NCI-H2196 treated with DMSO at 0.1 percent for 48 hours (cell line): Measurements from ENCODE around the gene RHOG.

ENCODE experiments used
- DNase-seq: peaks from one replicate; lab custom pipeline; 2025; ENCODE audit not compliant: unreplicated experiment; lab: John Stamatoyannopoulos, UW

Gene RHOG

DNA sequence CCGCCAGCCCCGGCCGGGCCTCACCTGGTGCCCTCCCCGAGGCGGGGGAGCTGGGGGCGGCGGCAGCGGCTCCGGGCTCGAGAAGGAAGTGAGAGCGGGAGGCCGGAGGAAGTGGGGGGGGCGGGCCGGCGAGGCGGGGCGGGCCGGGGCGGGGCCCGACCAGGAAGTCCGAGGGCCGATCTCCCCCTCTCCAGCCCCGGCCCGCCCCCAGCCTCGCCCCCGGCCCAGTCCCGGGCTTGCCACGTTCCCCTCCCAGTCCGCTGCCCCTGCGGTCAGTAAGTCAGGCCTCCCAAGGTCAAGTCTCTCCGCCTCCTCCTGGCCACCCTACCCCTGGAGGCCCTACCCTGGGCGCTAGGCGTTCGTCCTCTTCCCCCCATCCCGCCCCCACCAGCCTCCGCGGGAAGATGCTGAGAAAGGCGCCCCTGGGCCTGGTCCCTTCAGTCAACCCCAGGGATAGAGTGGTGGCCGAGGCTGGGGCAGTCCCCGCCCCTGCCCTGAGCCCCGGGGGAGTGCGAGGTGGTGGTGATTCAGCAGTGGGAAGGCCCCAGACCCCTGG, at the start of gene RHOG:
Gene RHOG (minus strand): TSS at position 90 of the 556 bp plus-strand sequence. CDS start 12,821 bp downstream, outside the sequence.
- peak; percentile 28 for DNase-seq

DNA sequence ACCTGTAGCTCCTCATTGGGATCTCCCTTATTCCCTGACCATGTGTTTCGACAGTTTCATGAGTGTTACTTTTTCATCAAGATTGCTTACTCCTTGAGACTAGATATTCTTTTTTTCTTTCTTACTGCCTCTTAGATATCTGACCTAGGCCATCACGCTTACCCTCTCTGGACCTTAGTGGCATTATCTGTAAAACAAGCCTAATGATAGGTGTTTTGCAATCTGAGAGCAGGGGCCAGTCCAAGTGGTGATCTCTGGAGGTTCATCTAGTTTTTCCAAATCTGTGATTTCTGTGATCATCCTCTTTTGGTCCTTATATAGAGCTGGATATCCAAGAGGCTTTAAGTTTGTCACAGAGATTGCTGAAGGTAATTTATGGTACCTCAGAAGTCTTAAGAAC, 49.3 kb upstream of the RHOG start:
- DNase-seq: no peak

DNA sequence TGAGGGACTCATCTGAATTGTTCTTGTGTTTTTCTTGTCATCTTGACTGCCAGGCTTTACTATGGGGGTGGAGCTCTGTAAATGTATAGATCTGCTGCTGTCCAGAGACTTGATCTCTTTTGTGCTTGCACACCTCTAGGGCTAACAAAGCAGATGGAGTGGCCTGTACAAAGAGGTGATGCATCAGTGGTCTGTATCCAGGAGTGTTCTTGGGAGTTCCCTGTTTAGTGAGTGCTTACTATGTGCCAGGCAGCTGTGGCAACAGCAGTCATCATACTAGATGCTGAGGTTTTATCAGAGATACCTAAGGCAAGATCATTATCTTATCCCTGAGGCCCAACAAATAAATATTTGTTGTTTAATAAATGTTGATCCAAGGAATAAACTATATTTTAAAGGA, 48.1 kb upstream of the RHOG start:
- DNase-seq: no peak

DNA sequence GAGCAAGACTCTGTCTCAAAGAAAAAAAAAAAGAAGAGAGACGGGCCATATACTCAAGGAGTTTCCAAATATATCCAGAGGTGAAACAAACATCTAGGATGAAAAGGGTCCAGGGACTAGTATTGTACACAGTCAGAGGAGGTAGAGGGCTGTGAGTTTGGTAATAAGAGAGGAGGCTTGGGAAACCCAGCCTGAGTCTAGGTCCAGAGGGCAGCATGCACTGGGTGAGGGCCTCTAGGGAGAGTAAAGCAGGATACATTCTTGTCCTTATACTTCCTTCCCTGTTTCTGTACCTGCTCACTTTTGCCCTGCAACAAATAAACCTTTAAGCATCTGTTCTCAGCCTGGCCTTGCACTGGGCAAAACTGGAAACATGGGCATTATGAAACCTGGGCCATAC, 46.2 kb upstream of the RHOG start:
- no peak for DNase-seq

DNA sequence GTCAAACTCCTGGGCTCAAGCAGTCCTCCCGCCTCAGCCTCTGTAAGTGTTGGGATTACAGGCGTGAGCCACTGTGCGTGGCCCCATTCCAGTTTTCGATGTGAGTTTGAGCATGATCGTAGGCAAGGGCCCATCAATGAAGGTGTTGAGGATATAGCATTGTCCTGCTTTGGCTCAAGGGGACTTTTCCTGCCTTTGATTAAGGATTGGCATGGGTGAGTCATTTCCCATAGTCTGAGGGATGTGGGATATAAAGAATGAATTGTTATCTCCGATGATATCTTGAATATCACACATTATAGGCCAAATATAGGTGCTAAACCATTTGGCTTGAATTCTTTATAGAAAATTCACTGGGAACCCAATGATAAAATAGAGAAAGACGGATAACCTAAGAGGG, 45.1 kb upstream of the RHOG start:
- DNase-seq: no peak

DNA sequence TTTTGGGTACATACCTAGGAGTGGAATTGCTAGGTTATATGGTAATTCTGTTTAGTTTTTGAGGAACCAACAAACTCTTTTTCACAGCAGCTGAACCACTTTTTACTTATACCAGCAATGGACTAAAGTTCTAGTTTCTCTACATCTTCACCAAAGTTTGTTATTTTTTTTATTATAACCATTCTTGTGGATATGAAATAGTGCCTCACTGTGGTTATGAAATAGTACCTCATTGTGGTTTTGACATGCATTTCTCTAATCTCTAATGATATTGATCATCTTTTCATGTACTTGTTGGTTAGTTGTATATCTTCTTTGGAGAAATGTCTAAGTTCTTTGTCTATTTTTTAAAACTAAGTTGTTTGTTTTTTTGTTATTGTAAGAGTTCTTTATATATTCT, 41.9 kb upstream of the RHOG start:
- DNase-seq: no peak

DNA sequence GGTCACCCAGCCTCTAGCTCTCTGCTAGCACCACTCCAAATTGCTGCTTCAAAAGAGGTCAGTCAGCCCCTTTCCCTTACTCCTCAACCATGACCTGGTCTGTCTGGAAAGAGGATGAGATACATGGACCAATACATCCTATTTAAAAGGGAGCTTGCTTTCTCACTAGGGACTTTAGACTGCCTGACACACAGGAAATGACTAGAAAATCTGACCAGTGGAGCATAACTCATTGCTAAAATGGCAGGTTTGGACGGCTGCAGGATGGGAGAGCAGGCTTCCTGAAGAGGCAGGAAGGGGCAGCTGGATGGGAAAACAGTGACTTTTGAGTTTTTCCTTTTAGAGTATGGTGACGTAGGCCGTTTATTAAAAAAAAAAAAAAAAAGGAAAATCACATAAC, 40.0 kb upstream of the RHOG start:
- DNase-seq: no peak

DNA sequence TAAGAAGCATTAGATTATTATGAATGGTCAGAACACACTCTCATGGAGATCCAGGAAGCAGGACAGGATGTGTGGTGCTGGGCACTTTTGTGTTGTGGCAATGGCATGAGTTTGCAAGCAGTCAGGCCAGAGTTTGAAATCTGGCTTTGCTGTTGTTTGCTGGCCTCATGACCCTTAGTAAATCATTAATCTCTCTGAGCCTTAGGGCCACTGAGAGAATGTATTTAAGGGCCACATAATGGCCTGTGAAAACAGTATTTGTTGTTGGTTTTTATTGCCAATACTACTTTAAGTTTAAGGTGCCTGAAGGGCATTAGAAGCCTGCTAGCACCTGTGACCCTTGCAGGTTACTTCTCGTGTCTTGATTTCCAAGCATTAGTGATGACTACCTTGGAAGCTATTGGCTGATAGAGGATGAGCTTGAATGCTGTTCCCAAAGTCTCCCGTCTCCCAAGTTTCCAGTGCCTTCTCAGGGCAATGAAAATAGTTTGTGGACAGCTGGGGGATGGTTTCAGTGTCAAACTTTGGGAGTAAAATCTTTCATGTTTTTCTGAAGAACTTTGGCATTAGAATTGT, 39.3 kb upstream of the RHOG start:
- no peak for DNase-seq

DNA sequence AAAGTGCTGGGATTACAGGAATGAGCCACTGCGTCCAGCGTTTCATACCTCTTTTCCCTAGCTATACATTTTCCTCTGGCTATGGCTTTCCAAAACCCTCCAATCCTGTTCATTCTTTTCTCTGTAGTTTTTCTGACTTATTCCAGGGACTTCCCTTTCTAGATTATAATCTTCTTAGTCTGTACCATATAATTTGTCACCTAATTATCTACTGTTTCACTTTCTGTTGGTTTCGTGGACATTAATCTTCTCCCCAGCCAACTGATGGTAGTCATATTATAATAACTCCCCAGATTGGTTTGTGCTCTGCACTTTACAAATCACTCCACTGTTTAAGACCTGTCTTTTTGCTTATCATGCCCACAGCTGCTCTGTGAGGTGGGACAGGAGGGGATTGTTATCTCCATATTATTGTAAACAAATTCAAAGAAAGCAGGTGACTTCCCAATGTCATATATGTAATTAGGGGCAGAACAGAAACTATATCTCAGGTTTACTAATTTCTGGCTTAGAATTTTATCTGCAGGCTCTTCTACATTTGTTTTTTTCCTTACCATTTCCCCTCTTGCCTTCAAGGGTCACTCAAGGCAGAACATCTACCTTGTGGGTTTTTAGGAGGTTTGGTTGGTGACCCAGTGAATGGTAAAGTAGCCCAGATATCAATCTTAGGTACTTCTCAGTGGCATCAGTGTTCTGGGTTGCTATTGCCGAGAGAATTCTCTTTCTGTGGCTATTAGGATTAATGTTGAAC, 38.6 kb upstream of the RHOG start:
- DNase-seq: no peak

DNA sequence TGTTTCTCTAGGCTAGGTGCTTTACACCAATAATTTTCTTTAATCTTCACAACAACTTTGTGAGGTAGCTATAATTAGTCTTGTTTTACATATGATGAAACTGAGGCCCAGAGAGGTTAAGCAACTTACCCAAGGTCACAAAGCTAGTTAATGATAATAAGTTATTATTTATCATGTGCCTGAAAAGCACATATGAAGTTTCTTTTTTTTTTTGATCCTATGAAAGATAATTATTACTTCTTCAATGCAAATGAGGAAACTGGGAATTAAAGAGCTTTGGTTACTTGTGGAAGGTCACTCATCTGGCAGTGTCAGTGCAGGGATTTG, 37.5 kb upstream of the RHOG start:
- DNase-seq: no peak

DNA sequence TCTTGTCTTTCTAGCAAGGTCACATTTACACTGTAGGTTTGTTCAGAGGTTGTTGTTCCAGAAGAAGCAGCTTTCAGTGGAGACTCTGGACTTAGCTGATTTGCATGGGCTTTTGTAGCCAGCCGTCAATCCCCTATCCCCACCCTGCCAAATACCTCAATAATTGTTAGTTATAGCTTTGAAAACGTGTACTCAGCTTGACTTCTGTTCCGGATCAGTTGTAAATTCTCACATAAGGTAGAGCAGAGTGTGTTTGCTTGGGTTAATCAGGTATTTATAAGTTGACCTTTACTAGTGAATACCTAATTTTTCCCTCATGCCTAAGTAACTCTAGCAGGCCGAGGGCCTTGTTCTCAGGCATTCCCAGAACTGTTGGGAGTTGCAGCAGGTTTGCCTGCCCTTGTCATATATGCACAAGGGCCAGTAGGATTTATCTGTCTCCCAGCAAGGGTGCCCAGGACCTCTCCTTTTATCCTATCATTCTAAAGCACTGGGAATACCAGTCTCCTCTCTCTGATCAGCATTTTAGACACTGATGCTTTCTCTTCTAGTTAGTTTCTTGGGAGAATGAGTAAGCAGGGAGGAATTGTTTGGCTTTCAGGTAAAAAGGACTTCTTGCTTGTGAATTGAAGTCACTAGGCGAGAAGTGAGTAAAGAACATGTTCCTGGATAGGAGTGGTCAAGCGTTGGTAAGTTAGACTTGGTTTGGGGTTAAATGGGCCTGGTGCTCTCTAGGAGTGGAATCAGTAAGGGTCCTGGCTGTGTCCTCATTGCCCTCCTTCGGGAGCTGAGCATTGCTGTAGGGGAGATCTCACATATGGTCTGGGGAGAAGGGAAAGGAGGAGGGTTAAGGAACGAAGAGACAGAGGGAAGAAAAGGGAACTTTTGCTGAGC, 36.9 kb upstream of the RHOG start:
- DNase-seq: no peak

DNA sequence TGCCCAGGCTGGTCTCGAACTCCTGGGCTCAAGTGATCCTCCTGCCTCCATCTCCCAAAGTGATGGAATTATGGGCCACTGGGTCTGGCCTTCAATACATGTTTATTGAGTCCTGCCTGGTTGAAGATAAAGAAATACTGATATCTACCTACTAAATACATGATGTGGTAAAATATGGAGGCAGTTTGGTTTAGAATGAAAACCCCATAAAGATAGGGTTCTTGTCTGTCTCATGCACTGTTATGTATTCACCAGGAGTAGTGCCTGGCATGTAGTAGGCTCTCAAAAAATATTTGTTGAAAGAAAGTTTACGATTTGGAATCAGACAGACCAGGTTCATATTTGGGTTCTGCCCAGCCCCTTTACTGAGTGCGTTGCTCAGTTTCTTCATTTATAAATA, 35.9 kb upstream of the RHOG start:
- DNase-seq: no peak

DNA sequence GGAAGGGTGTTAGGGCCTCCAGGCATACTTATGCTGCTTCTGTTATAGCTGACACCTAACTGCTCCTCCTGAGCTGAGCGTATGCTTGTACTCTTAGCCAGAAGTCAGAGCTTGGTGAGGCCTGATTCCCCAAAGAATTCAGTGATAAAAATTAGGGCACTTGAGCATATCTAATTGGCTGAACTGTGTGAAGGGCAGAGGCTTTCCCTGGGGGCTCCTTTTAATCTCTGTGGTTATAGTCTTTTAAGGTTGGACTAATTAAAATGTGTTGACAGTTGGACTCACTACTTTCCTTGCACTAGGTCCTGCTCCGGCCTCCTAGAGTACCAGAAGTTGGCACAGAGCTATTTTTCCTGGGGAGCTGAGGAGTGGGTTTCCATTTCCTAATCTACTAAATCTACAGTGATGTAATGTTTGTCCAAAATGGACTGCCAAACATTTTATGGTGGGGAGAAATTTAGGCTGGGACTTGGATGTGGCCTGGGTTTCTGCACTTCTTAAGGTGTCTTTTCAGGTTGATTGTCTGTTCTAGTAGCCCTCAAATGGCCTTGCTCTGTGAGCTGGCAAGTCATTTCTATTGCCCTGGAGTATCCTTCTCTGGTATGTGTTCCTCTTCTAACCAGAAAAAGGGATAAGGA, 33.1 kb upstream of the RHOG start:
- DNase-seq: no peak

DNA sequence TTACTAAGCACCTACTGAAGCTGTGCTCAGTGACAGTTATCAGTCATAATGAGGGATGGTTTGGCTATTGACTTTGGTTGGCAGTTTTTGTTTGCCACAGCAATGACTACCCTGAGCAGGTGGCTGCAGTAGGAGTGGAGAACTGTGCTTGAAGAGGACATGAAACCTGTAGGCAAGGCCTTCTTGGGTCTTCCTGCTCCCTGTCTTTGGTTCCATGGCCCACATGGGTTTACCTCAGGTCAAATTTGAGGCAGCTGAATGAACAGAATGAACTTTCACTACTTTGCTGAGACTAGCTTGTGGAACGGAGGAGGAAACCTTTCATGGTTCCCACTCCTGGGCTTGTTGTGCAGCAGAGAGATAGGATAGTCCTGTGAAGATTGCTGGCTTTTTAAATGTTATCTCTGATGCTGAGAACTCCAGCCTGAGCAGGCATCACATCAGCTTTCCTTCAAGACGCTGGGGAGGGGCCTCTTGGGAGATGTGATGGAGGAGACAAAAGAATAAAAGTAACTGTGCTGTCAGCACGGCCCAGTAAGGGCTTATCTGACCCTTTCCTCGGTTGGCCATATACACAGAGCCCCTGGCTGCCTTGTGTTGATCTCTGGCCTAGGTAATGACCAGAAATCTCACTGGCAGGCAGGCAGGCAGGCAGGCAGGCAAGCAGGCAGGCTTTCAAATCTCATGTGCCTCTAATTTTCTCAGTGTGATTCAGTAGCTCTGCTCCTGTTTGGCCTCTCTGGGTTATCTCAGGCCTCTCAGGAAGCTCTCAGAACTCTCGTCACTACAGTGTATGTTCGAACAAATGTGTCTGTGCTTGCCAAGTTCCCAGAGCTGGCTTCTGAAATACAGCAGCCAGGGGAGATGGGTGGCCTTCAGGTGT, 26.7 kb upstream of the RHOG start:
- DNase-seq: no peak

DNA sequence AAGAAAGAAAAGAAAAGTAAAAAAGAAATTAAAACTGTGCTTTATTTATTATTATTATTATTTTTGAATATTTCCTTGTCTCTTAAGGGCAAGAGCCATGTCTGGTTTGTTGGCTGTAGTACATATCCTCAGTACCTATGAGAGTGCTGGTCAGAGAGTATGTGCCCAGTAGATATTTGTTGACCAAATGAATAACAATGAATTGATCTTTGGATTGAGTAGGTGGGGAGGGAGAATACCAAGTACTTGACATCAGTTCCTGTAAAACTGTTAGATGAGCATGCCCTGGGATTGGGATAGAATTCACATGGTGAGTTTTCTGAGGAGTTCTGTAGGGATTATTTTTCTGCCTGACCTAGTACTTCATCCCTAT, 26.1 kb upstream of the RHOG start:
- no peak for DNase-seq

DNA sequence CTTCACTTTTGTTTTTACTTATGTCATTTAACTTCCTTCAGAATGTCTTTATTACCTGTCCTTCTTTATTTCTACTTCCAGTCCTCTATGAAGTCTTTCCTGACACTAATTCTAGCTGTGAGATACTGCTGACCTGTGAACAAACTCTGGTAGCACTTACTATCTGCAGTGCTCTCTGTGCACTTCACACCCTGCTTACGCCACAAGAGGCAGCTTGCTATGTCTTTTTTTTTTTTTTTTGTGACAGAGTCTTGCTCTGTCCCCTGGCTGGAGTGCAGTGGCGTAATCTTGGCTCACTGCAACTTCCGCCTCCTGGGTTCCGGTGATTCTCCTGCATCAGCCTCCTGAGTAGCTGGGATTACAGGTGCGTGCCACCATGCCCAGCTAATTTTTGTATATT, 25.4 kb upstream of the RHOG start:
- no peak for DNase-seq

DNA sequence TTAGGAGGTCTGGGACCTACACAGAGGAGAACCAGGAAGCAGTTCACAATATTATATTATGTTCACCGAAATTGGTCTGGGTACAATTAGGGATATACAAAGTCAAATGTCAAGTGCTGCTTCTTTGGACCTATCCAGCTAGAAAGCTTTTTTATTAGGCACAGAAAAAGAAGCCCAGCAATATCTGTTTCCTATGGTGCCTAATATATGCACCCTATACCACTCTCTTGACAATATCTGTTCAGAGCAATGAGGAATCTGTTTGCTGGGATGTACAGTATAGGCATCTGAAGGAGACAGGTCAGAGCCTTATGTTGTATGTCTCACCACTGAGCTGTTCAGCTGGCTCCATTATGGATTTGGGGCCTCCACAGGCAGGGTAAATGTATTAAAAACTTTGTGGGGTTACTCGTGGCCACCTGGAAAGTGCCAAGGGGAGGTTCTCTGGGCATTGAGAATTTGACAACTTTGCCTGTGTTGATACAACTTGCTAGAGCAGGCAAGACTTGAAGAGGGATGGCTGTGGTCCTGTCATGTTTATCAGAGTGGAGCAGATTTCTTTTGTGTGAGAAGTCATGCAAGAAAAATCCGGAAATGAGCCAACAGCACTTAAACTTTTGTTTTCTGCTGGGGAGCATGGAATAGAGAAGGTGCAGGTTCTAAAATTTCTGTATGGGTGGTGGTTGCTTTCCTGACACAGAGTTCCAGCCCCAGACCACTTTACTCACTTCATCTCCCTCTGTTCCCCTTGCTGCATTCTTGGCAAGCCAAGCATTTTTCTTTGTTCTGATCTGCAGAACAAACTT, 24.8 kb upstream of the RHOG start:
- no peak for DNase-seq

DNA sequence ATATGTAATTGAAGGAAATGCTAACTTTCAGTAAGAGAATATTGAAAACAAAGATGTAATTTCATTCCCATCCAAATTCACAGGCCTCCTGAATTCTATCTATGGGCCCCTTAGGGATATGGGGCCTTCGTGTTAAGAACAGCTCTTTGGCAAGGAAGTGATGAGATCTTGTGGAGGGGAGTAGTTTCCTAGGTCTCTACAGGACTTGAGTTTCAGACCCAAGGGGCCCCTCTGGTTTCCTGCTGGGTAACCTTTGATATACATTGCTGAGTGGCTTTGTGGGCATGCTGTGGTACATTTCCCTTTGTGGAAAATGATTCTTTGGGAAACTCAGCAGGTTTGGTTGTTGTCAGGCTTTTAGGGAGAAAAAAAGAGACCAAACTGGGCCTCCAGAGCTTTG, 20.9 kb upstream of the RHOG start:
- DNase-seq: no peak

DNA sequence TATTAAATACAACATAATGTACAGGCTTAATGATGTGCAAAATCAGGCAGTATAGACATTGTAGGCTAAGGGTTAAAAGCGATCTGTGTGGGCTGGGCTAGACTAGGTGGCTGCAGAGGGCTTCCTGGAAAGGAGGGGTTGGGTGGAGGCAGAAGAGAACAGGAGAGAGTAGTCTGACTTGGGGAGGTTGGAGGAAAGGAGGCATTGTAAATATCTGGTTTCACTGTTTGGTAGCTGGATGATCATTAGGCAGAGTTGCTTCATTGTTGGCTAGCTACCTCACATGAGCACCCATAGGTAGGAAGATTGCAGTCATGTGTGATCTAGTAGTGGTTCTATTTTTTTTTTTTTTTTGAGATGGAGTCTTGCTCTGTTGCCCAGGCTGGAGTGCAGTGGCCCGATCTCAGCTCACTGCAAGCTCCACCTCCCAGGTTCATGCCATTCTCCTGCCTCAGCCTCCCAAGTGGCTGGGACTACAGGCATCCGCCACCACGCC, 20.2 kb upstream of the RHOG start:
- DNase-seq: peak; percentile 53
